ENCODE data around the gene R3HDML.

R3HDML gene

GRCh38 chr20:44399446-44399845 is 62.6 kb downstream of the R3HDML start:
- DNase-seq (ENCODE audit: low read depth), result no peak
- TF ChIP-seq CTCF (IDR thresholded peaks at IDR 0.05; ENCODE audit: control insufficient read depth, extremely low read depth, insufficient read depth), result no peak
- no peak overlapping the region for H3K4me3 ChIP-seq (ENCODE audit: low read depth, low read length)

DNA sequence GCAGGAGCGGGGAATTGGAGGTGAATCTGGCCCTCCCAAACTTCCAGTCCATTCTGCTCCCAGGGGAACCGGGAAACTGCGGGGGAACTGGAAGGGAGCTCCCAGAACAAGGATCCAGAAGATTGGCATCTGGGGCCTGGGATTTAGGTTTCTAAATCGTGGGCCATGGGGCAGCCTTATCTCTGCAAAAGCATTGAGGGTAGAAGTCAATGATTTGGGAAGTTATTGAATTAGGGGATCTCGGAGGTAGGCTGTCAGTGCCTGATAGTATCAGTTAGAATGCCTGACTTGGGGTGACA is 63.8 kb downstream of the R3HDML start:
- DNase-seq (ENCODE audit: low read depth), result no peak
- TF ChIP-seq CTCF (IDR thresholded peaks at IDR 0.05; ENCODE audit: control insufficient read depth, extremely low read depth, insufficient read depth), result no peak
- no peak overlapping the region for H3K4me3 ChIP-seq (ENCODE audit: low read depth, low read length)
